Measurements from ENCODE around the gene ERCC1. TPM values are rescaled to one million over a fixed set of nuclear protein-coding genes. Genes with fewer than 3 reads are reported as not detected.

ERCC1 gene
- total RNA-seq, 2 donors from 2014 or later: 110 to 126 TPM

DNA sequence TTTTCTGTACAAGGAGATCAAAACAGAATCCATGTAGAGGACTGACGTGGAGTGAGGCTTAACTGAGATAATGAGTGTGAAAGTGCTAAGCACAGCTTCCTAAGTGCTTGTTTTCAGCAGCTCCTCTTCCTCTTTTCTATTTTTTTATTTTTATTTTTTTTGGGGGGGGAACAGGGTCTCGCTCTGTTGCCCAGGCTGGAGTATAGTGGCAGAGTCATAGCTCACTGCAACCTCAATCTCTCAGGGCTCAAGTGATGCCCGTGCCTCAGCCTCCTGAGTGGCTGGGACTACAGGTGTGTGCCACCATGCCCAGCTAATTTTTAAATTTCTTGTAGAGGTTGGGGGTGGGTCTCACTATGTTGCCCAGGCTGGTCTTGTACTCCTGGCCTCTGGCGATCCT lies 38.5 kb upstream of the ERCC1 start:
- H3K9me3 ChIP-seq: no peaks in the 10 kb centered on the region
- H3K4me3 ChIP-seq: no peak overlapping the region
- H3K27me3 ChIP-seq: no peaks in the 10 kb centered on the region
- DNase-seq (ENCODE audit: low spot score): no peak
- no peaks in the 10 kb centered on the region for H3K36me3 ChIP-seq
- H3K27ac ChIP-seq: no peak overlapping the region
- peaks cover 0 to 3% of the 10 kb centered on the region in 2 donors for H3K4me1 ChIP-seq
- TF ChIP-seq, protein P1, sequence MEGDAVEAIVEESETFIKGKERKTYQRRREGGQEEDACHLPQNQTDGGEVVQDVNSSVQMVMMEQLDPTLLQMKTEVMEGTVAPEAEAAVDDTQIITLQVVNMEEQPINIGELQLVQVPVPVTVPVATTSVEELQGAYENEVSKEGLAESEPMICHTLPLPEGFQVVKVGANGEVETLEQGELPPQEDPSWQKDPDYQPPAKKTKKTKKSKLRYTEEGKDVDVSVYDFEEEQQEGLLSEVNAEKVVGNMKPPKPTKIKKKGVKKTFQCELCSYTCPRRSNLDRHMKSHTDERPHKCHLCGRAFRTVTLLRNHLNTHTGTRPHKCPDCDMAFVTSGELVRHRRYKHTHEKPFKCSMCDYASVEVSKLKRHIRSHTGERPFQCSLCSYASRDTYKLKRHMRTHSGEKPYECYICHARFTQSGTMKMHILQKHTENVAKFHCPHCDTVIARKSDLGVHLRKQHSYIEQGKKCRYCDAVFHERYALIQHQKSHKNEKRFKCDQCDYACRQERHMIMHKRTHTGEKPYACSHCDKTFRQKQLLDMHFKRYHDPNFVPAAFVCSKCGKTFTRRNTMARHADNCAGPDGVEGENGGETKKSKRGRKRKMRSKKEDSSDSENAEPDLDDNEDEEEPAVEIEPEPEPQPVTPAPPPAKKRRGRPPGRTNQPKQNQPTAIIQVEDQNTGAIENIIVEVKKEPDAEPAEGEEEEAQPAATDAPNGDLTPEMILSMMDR (IDR thresholded peaks at IDR 0.05): no peak

GRCh38 chr19:45460807-45461347 lies 37.2 kb upstream of the ERCC1 start:
- TF ChIP-seq, protein P1 (IDR thresholded peaks at IDR 0.05): no peak
- Histone ChIP-seq H3K4me1 (peaks cover 0 to 6% of the 10 kb centered on the region in 2 donors), H3K27ac (no peak overlapping the region), H3K4me3 (no peak overlapping the region), H3K9me3 (no peaks in the 10 kb centered on the region), H3K27me3 (no peaks in the 10 kb centered on the region), H3K36me3 (no peaks in the 10 kb centered on the region)
- DNase-seq (ENCODE audit: low spot score): no peak

- Histone ChIP-seq H3K9me3 (no peaks in the 10 kb centered on the region), H3K4me1 (peaks cover 0 to 21% of the 10 kb centered on the region in 2 donors), H3K27ac (no peak overlapping the region), H3K36me3 (no peaks in the 10 kb centered on the region), H3K27me3 (no peaks in the 10 kb centered on the region), H3K4me3 (no peak overlapping the region)
- no peak for DNase-seq (ENCODE audit: low spot score)
- TF ChIP-seq, protein P1 (IDR thresholded peaks at IDR 0.05): no peak
These were observed 34.1 kb upstream of the ERCC1 start for GRCh38 chr19:45457776-45458175.

DNA sequence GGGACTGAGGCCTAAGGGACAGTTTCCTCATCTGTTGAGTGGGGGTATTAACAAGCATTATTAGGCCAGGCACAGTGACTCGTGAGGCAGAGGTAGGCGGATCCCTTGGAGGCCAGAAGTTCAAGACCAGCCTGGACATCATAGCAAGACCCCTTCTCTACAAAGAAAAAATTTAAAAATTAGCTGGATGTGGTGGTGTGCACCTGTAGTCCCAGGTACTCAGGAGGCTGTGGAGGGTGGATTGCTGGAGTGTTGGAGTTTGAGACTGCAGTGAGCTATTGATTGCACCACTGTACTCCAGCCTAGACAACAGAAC lies 32.7 kb upstream of the ERCC1 start:
- no peak for DNase-seq (ENCODE audit: low spot score)
- H3K9me3 ChIP-seq: no peaks in the 10 kb centered on the region
- no peaks in the 10 kb centered on the region for H3K27me3 ChIP-seq
- TF ChIP-seq, protein P1 (IDR thresholded peaks at IDR 0.05): no peak
- H3K27ac ChIP-seq: peak overlapping the region; percentile 86 to 88
- H3K36me3 ChIP-seq: no peaks in the 10 kb centered on the region
- H3K4me1 ChIP-seq: peaks cover 0 to 23% of the 10 kb centered on the region in 2 donors
- no peak overlapping the region for H3K4me3 ChIP-seq

DNA sequence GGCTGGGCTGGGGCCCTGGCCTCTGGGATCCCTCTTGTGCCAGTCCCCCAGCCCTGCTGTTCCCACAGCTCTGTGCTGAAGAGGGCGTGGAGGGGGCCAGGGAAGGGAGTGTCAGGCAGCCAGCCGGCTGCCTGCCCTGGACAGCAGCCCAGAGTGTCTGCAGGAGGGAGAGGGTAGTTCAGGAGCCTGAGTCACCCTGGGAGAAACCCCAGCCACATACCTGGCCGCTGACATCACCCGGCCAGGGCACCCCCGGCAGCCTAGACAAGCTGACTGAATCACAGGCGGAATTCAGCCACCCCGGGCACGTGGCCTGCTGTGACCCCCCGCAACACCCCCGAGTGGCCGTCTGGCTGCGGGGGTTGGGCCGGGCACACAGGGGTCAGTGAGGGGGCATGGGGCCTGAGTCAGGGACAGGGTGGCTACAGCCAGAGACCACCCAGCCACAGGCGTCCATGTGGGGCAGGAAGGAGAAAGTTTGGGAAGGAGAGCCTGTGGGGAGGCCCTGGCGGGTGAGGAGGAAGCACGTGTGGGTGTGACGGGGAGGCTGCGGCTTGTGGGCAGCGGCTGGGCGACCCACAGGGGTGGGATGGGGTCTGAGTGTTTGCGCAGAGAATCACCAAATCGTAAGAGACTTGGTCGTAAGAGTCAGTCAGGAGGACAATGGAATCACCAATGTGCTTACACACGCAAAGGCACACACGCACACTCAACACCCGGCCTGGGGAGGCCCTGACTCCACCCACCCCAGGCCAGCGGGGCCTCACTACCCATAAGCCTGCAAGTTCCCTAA lies 32.2 kb upstream of the ERCC1 start:
- peak overlapping the region in 1 of 2 donors; percentile 30 for H3K4me3 ChIP-seq
- H3K27me3 ChIP-seq: no peaks in the 10 kb centered on the region
- no peaks in the 10 kb centered on the region for H3K9me3 ChIP-seq
- DNase-seq (ENCODE audit: low spot score): peak; percentile 98
- H3K27ac ChIP-seq: peak overlapping the region; percentile 86 to 88
- peaks cover 0 to 28% of the 10 kb centered on the region in 2 donors for H3K4me1 ChIP-seq
- TF ChIP-seq, protein P1 (IDR thresholded peaks at IDR 0.05): no peak
- no peaks in the 10 kb centered on the region for H3K36me3 ChIP-seq
